Neural cell (in vitro differentiated cells): ENCODE results near the gene ADARB2.

ENCODE experiments used
- EP300 ChIP-seq: fragments of 450-650 bp; conservative IDR thresholded peaks from 2 replicates; pipeline ENCODE4 v1.6.1; 2014; ENCODE audit warnings: antibody characterized with exemption, mild to moderate bottlenecking, moderate library complexity; ENCODE audit not compliant: poor library complexity, severe bottlenecking
- EZH2 ChIP-seq: fragments of 200-600, 300-800 bp; shearing (Covaris generic), sonication (generic); IDR thresholded peaks from 2 replicates; pipeline ENCODE4 v1.6.1; 2014; ENCODE audit warnings: antibody characterized with exemption, low read length, borderline replicate concordance, mild to moderate bottlenecking; ENCODE audit not compliant: insufficient read depth, poor library complexity, severe bottlenecking
- RAD21 ChIP-seq: fragments of 450-650 bp; conservative IDR thresholded peaks from 2 replicates; pipeline ENCODE4 v1.6.1; 2014; ENCODE audit warnings: antibody characterized with exemption, mild to moderate bottlenecking, moderate library complexity
- SMC3 ChIP-seq: fragments of 450-650 bp; conservative IDR thresholded peaks from 2 replicates; pipeline ENCODE4 v1.6.1; 2014; ENCODE audit warnings: antibody characterized with exemption, mild to moderate bottlenecking, moderate library complexity; ENCODE audit not compliant: poor library complexity
- TAF1 ChIP-seq: IDR thresholded peaks from 2 replicates; pipeline ENCODE4 v1.6.1; 2012; ENCODE audit warnings: low read depth
- TF ChIP-seq, protein P1 (sequence below): fragments of 450-650 bp; IDR thresholded peaks from 2 replicates; pipeline ENCODE4 v1.5.1; 2014; ENCODE audit warnings: antibody characterized with exemption, mild to moderate bottlenecking, moderate library complexity; ENCODE audit not compliant: poor library complexity, severe bottlenecking

DNA sequence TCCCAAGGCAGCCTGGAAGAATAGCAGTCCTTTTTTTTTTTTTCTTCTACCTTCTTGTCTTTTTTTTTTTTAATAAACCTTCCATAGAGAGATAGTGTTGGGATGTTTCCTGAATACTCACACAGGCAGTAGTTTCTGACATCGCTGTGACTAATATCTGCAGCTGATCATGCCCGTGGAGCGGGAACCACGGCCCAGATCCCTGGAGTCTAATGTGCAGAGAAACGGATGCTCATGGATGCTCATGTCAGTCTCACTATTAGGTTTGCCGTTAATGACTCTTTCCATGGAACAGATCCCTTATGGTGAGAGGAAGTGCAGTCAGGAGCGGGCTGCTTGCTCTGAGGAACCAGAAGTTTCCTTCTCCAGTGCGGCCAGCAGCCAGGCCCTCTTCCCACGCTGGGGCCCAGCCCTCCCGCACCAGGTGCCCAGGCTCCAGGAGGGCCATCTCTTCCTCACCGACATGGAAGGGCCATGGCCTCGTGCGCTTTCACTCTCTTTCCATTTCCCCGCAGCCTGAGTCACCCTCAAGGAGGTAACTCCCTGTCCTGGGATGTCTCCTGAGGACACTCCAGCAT lies 548.7 kb downstream of the ADARB2 start:
- TF ChIP-seq, protein P1, sequence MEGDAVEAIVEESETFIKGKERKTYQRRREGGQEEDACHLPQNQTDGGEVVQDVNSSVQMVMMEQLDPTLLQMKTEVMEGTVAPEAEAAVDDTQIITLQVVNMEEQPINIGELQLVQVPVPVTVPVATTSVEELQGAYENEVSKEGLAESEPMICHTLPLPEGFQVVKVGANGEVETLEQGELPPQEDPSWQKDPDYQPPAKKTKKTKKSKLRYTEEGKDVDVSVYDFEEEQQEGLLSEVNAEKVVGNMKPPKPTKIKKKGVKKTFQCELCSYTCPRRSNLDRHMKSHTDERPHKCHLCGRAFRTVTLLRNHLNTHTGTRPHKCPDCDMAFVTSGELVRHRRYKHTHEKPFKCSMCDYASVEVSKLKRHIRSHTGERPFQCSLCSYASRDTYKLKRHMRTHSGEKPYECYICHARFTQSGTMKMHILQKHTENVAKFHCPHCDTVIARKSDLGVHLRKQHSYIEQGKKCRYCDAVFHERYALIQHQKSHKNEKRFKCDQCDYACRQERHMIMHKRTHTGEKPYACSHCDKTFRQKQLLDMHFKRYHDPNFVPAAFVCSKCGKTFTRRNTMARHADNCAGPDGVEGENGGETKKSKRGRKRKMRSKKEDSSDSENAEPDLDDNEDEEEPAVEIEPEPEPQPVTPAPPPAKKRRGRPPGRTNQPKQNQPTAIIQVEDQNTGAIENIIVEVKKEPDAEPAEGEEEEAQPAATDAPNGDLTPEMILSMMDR, result no peak
- TF ChIP-seq TAF1 (no peak), RAD21 (no peak), SMC3 (no peak), EP300 (no peak), EZH2 (no peak)
